Naive thymus-derived CD4-positive, alpha-beta T cell (primary cell): ENCODE data around the gene LONP1. TPM values are rescaled to one million over a fixed set of nuclear protein-coding genes. Genes with fewer than 3 reads are reported as not detected.
A peak's percentile ranks its signal among the peaks of the same experiment; 100 is the strongest.

Experiments
- ATAC-seq: fragments of 150-1000 bp; cut with Tn5 transposase; 2 replicates; pipeline ENCODE4 v1.10.0; 2021; ENCODE audit warnings: mild to moderate bottlenecking, moderate library complexity
- CTCF ChIA-PET: fragments of 350-600 bp; sonication (Branson Sonifier 250); formaldehyde crosslinking; loops from one replicate; lab custom pipeline; 2021; ENCODE audit warnings: antibody characterized with exemption; lab: Charles Lee
- POLR2A ChIA-PET: fragments of 350-600 bp; sonication (Branson Sonifier 250); formaldehyde crosslinking; loops from one replicate; lab custom pipeline; 2021; ENCODE audit warnings: antibody characterized with exemption, inconsistent platforms; lab: Charles Lee
- DNase-seq, 9 donors: peaks; one replicate each; pipeline versions ENCODE4 v3.0.0 to v3.0.0-alpha.2; 2020 to 2022; ENCODE audit warnings: mixed read lengths in 1 of 9
- H3K27ac ChIP-seq: one replicate; pipeline ENCODE4 v1.7.0; 2013; ENCODE audit warnings: mild to moderate bottlenecking, low read depth, low read length, moderate library complexity
- H3K27me3 ChIP-seq, 2 donors: one replicate each; pipeline ENCODE4 v1.7.0; 2013; ENCODE audit warnings: low read length in 2 of 2, mild to moderate bottlenecking in 2 of 2, moderate library complexity in 2 of 2; ENCODE audit not compliant: control insufficient read depth in 2 of 2, insufficient read depth in 2 of 2
- H3K36me3 ChIP-seq, 3 experiments: 1 replicate in 2 of 3; 2 replicates in 1 of 3; pipeline ENCODE4 v1.7.0; 2013; ENCODE audit warnings: low read length in 3 of 3, mild to moderate bottlenecking in 3 of 3, moderate library complexity in 1 of 3; ENCODE audit not compliant: insufficient read depth in 3 of 3, control insufficient read depth in 2 of 3
- H3K4me1 ChIP-seq, 2 donors: one replicate each; pipeline ENCODE4 v1.7.0; 2013; ENCODE audit warnings: low read length in 2 of 2, mild to moderate bottlenecking in 2 of 2, moderate library complexity in 1 of 2; ENCODE audit not compliant: control insufficient read depth in 2 of 2, insufficient read depth in 2 of 2
- H3K4me3 ChIP-seq: 2 replicates; pipeline ENCODE4 v1.7.0; 2013; ENCODE audit warnings: mild to moderate bottlenecking, low read length
- H3K9me3 ChIP-seq, 3 experiments: 1 replicate in 2 of 3; 2 replicates in 1 of 3; pipeline ENCODE4 v1.7.0; 2013; ENCODE audit warnings: low read length in 3 of 3; ENCODE audit not compliant: control insufficient read depth in 2 of 3
- H3K27ac Mint-ChIP-seq, 9 donors: one replicate each; pipeline ENCODE4 v1.8.0; 2020 to 2022; ENCODE audit warnings: mixed read lengths in 9 of 9, mild to moderate bottlenecking in 8 of 9, moderate library complexity in 5 of 9, inconsistent platforms in 2 of 9
- H3K27me3 Mint-ChIP-seq, 5 donors: one replicate each; pipeline ENCODE4 v1.8.0; 2021 to 2022; ENCODE audit warnings: mixed read lengths in 5 of 5, mild to moderate bottlenecking in 1 of 5
- H3K36me3 Mint-ChIP-seq, 5 donors: one replicate each; pipeline ENCODE4 v1.8.0; 2020 to 2022; ENCODE audit warnings: mixed read lengths in 5 of 5, mild to moderate bottlenecking in 3 of 5, inconsistent platforms in 1 of 5
- H3K4me1 Mint-ChIP-seq, 7 donors: one replicate each; pipeline ENCODE4 v1.8.0; 2020 to 2022; ENCODE audit warnings: mixed read lengths in 7 of 7, mild to moderate bottlenecking in 3 of 7, inconsistent platforms in 1 of 7
- H3K4me3 Mint-ChIP-seq, 10 donors: one replicate each; pipeline ENCODE4 v1.8.0; 2020 to 2022; ENCODE audit warnings: mild to moderate bottlenecking in 10 of 10, mixed read lengths in 10 of 10, moderate library complexity in 6 of 10, inconsistent platforms in 2 of 10
- H3K9me3 Mint-ChIP-seq, 11 donors: one replicate each; pipeline ENCODE4 v1.8.0; 2020 to 2022; ENCODE audit warnings: mixed read lengths in 11 of 11, mild to moderate bottlenecking in 4 of 11, inconsistent platforms in 1 of 11, moderate library complexity in 1 of 11
- intact Hi-C, 2 donors: fragments of 100-400 bp; cut with micrococcal nuclease; formaldehyde crosslinking; loops; one replicate each; pipeline ENCODE4 v1.15.1; 2023
- polyA plus RNA-seq, 2 donors: library from polyadenylated mRNA; unstranded; fragments of 300-500 nt; fragmentation: Illumina TruSeq; gene quantifications; one replicate each; pipeline ENCODE4 v1.2.3, GENCODE V29; 2021
- total RNA-seq, 6 experiments: library from RNA in 5 of 6; stranded (reverse) in 5 of 6; gene quantifications; 1 replicate in 5 of 6; 2 replicates in 1 of 6; pipeline ENCODE4 v1.2.3 and lab custom pipeline; 2021 to 2026

The LONP1 gene
- total and polyA plus RNA-seq, 7 experiments from 2014 or later: 20.0 to 102 (median 73.6) TPM

GRCh38 chr19:5686326-5686646, 33.7 kb downstream of the LONP1 start:
- H3K27me3 Mint-ChIP-seq: peaks cover 0 to 13% (median 0%) of the 10 kb centered on the region in 5 donors
- Histone ChIP-seq H3K4me1 (peaks cover 6 to 12% of the 10 kb centered on the region in 2 donors), H3K27ac (peak overlapping the region; percentile 73), H3K27me3 (no peaks in the 10 kb centered on the region), H3K9me3 (no peaks in the 10 kb centered on the region), H3K4me3 (peak overlapping the region; percentile 58), H3K36me3 (no peaks in the 10 kb centered on the region)
- no peak for ATAC-seq
- peaks cover 0 to 4% (median 0%) of the 10 kb centered on the region in 11 donors for H3K9me3 Mint-ChIP-seq
- no peak for DNase-seq
- intact Hi-C loops: loop anchor here (5.0 to 10.0 kb wide), 5 partner anchors 429 to 1849 kb away; partner anchors contain the start of genes ALKBH7 (in 1 of the 2), GPR108 (in 1 of the 2), KDM4B (in 1 of the 2) and PNPLA6 (in 1 of the 2)
- peaks cover 0 to 9% (median 0%) of the 10 kb centered on the region in 5 donors for H3K36me3 Mint-ChIP-seq
- peak overlapping the region; percentile 66 to 92 (median 88) for H3K27ac Mint-ChIP-seq
- CTCF ChIA-PET: interaction anchor here (0.9 to 2.0 kb wide), 5 partner anchors 13 to 118 kb away, joined by 3 to 8 read pairs (median 3); partner anchors contain the start of genes CATSPERD, SAFB and SAFB2
- POLR2A ChIA-PET: interaction anchor here (0.6 to 2.1 kb wide), 7 partner anchors 22 to 105 kb away, joined by 3 to 21 read pairs (median 3); partner anchors contain the start of genes CATSPERD, DUS3L, LONP1 and SAFB
- H3K4me1 Mint-ChIP-seq: peaks cover 9 to 45% (median 36%) of the 10 kb centered on the region in 7 donors
- peak overlapping the region; percentile 71 to 91 (median 84) for H3K4me3 Mint-ChIP-seq

- Mint-ChIP-seq H3K4me1 (peaks cover 13 to 45% (median 32%) of the 10 kb centered on the region in 7 donors), H3K27me3 (peaks cover 0 to 18% (median 0%) of the 10 kb centered on the region in 5 donors), H3K9me3 (peaks cover 0 to 4% (median 0%) of the 10 kb centered on the region in 11 donors), H3K27ac (peak overlapping the region in 1 of 9 donors; percentile 83), H3K4me3 (peak overlapping the region in 2 of 10 donors; percentile 48 to 53), H3K36me3 (no peaks in the 10 kb centered on the region)
- DNase-seq (no peak), ATAC-seq (no peak)
- H3K36me3 ChIP-seq: peaks cover 0 to 4% (median 0%) of the 10 kb centered on the region in 3 experiments
- no peaks in the 10 kb centered on the region for H3K27me3 ChIP-seq
- intact Hi-C loops: loop anchor here (5.0 to 10.0 kb wide), 6 partner anchors 430 to 1850 kb away; partner anchors contain the start of genes ALKBH7 (in 2 of the 2), GPR108 (in 1 of the 2), KDM4B (in 1 of the 2) and MPND (in 1 of the 2)
- ChIA-PET CTCF (no interaction called here), POLR2A (interaction anchor here (0.6 to 1.1 kb wide), 2 partner anchors 33 to 62 kb away, joined by 3 read pairs; partner anchors contain the start of genes SAFB and SAFB2)
- H3K9me3 ChIP-seq: no peaks in the 10 kb centered on the region
- no peak overlapping the region for H3K27ac ChIP-seq
- H3K4me3 ChIP-seq: no peak overlapping the region
- H3K4me1 ChIP-seq: peaks cover 12 to 13% of the 10 kb centered on the region in 2 donors
Observed at GRCh38 chr19:5684694-5685430, 35.1 kb downstream of the LONP1 start.

- no peak overlapping the region for H3K27ac ChIP-seq
- peaks cover 17 to 22% of the 10 kb centered on the region in 2 donors for H3K4me1 ChIP-seq
- ChIA-PET POLR2A (interaction anchor here (1.3 kb wide), 1 partner anchor 61 kb away, joined by 3 read pairs; the partner anchor contains the start of gene SAFB2), CTCF (no interaction called here)
- Mint-ChIP-seq H3K9me3 (peaks cover 0 to 4% (median 0%) of the 10 kb centered on the region in 11 donors), H3K4me3 (peak overlapping the region in 9 of 10 donors; percentile 5 to 71 (median 27)), H3K36me3 (peaks cover 0 to 3% (median 0%) of the 10 kb centered on the region in 5 donors), H3K4me1 (peaks cover 20 to 46% (median 35%) of the 10 kb centered on the region in 7 donors), H3K27me3 (peaks cover 0 to 18% (median 0%) of the 10 kb centered on the region in 5 donors), H3K27ac (peak overlapping the region in 2 of 9 donors; percentile 44 to 61)
- DNase-seq (no peak), ATAC-seq (no peak)
- no peaks in the 10 kb centered on the region for H3K9me3 ChIP-seq
- peaks cover 0 to 5% (median 0%) of the 10 kb centered on the region in 3 experiments for H3K36me3 ChIP-seq
- no peaks in the 10 kb centered on the region for H3K27me3 ChIP-seq
- intact Hi-C loops: loop anchor here (5.0 to 10.0 kb wide), 6 partner anchors 431 to 1851 kb away; partner anchors contain the start of genes ALKBH7 (in 1 of the 2), GPR108 (in 1 of the 2), KDM4B (in 1 of the 2) and MPND (in 1 of the 2)
- no peak overlapping the region for H3K4me3 ChIP-seq
Observed at GRCh38 chr19:5683177-5683886, 36.6 kb downstream of the LONP1 start.

GRCh38 chr19:5682107-5682482, 37.9 kb downstream of the LONP1 start:
- Histone ChIP-seq H3K27me3 (no peaks in the 10 kb centered on the region), H3K27ac (no peak overlapping the region), H3K36me3 (peaks cover 0 to 13% (median 0%) of the 10 kb centered on the region in 3 experiments), H3K9me3 (no peaks in the 10 kb centered on the region), H3K4me1 (peaks cover 8 to 22% of the 10 kb centered on the region in 2 donors), H3K4me3 (no peak overlapping the region)
- Mint-ChIP-seq H3K27me3 (peaks cover 0 to 18% (median 0%) of the 10 kb centered on the region in 5 donors), H3K36me3 (peaks cover 0 to 3% (median 0%) of the 10 kb centered on the region in 5 donors), H3K4me1 (peaks cover 20 to 42% (median 32%) of the 10 kb centered on the region in 7 donors), H3K9me3 (peaks cover 0 to 4% (median 0%) of the 10 kb centered on the region in 11 donors), H3K4me3 (peak overlapping the region; percentile 56 to 96 (median 86)), H3K27ac (peak overlapping the region; percentile 21 to 94 (median 82))
- DNase-seq: no peak
- no peak for ATAC-seq
- POLR2A ChIA-PET: no interaction called here
- CTCF ChIA-PET: no interaction called here
- intact Hi-C loops: loop anchor here (5.0 to 10.0 kb wide), 6 partner anchors 433 to 1853 kb away; partner anchors contain the start of genes ALKBH7 (in 1 of the 2), GPR108 (in 1 of the 2), KDM4B (in 1 of the 2) and MPND (in 1 of the 2)

- intact Hi-C loops: loop anchor here (5.0 to 10.0 kb wide), 6 partner anchors 433 to 1853 kb away; partner anchors contain the start of genes ALKBH7 (in 1 of the 2), GPR108 (in 1 of the 2), KDM4B (in 1 of the 2) and MPND (in 1 of the 2)
- H3K27me3 Mint-ChIP-seq: peaks cover 0 to 18% (median 0%) of the 10 kb centered on the region in 5 donors
- H3K9me3 Mint-ChIP-seq: peaks cover 0 to 4% (median 0%) of the 10 kb centered on the region in 11 donors
- H3K36me3 ChIP-seq: peaks cover 0 to 13% (median 0%) of the 10 kb centered on the region in 3 experiments
- POLR2A ChIA-PET: interaction anchor here (1.0 kb wide), 1 partner anchor 10 kb away, joined by 3 read pairs; no protein-coding TSS in a partner anchor
- H3K4me3 ChIP-seq: peak overlapping the region; percentile 100
- no peaks in the 10 kb centered on the region for H3K9me3 ChIP-seq
- H3K27ac Mint-ChIP-seq: peak overlapping the region; percentile 43 to 95 (median 85)
- peak overlapping the region; percentile 98 for H3K27ac ChIP-seq
- H3K4me1 ChIP-seq: peaks cover 8 to 22% of the 10 kb centered on the region in 2 donors
- peaks cover 20 to 41% (median 30%) of the 10 kb centered on the region in 7 donors for H3K4me1 Mint-ChIP-seq
- CTCF ChIA-PET: no interaction called here
- H3K4me3 Mint-ChIP-seq: peak overlapping the region; percentile 56 to 96 (median 86)
- H3K27me3 ChIP-seq: no peaks in the 10 kb centered on the region
- DNase-seq: no peak
- H3K36me3 Mint-ChIP-seq: peaks cover 0 to 3% (median 0%) of the 10 kb centered on the region in 5 donors
- no peak for ATAC-seq
Observed at GRCh38 chr19:5681391-5682106, 38.4 kb downstream of the LONP1 start.
